Posterior vena cava (tissue), 2 donors: ENCODE data around the gene CCDC85A. TPM values are rescaled to one million over a fixed set of nuclear protein-coding genes. Genes with fewer than 3 reads are reported as not detected.

Experiments
- DNase-seq: peaks from one replicate; pipeline ENCODE4 v3.0.0-alpha.2; 2020; ENCODE audit warnings: low spot score
- intact Hi-C, 2 donors: fragments of 100-400 bp; cut with DNase I; formaldehyde crosslinking; loops; one replicate each; pipeline versions ENCODE4 v1.14.1 to v1.14.2; 2022 to 2023
- total RNA-seq, 2 donors: library from RNA; stranded (reverse); fragmentation: NEBNext Ultra II Directional; extraction: Animal tissue kit (Norgen Biotek cat#: 25700); gene quantifications; one replicate each; pipeline ENCODE4 v1.2.1, GENCODE V29; 2021
- donor health status: DM: yes; HTN: yes; CAD: no.
- donor health status: DM: yes; HTN: yes; CAD: no.

Gene CCDC85A
- total RNA-seq, 2 donors from 2014 or later: 2.8 to 3.1 TPM

DNA sequence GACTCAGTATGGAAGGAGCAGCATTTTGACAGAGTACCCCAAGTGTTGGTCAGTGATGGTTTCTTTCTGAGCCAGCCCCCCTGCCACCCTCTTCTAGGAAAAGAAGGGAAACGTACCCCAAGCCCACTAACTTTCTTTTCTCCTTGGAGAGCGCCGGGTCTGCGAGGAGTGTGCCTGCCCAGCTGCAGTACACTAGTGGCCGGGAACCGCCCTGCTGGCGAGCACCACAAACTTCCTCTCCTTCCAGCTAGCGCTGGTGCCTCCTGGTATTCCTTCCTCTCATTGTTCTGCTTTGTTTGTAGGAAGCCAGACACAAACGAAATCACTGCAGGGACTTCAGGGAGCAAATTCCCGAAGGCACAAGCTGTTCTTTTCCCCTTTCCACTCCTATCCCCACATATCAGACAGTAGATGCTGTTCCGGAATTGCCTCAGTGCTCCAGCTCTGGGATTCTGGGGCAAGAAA is 1.8 kb downstream of the CCDC85A start:
- DNase-seq: no peak
- intact Hi-C loops: loop anchor here in 1 of 2 donors (10.0 kb wide), 1 partner anchor 1329 kb away; no protein-coding TSS in a partner anchor

DNA sequence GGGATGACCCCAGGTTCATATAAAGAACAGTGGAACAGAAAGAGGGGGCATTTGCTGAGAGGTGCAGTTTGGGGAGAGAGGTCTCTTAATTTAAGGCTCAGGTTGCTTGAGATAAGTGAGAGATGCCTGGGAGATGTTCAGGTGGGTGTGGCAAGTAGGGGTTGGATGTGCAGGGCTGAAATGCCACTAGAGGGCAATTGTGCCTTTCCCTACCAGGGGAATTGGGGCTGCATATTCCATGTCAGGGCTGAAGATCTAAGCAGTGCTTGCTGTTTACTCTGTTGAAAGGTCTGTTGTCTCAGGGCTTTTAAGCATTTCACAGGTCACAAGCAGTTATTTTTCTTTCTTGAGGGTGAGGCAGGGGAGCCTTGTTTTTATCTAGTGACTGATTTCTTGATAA is 7.8 kb downstream of the CCDC85A start:
- no peak for DNase-seq
- intact Hi-C loops: no loop called here

GRCh38 chr2:56192664-56193305 is 9.0 kb downstream of the CCDC85A start:
- intact Hi-C loops: no loop called here
- peak; percentile 73 for DNase-seq

GRCh38 chr2:56195563-56195962 is 11.8 kb downstream of the CCDC85A start:
- intact Hi-C loops: no loop called here
- DNase-seq: no peak

DNA sequence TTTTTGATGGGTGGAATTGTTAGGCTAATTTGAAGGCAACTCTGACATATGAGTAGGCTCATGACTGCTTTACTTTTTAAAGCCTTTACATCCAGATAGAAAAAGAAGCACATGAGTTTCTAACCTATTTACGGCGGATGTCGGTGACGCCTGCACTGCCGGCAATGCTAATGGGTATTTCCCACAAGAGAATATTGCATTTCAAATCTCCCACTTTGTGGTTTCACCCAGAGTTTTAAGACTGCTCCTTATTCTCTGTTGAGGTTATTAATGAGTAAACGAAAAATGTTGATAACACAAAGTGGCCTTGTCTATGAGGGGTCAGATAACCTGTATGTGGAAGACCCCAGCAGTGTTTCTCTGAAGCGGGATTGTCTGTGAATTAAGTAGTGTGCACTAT is 14.0 kb downstream of the CCDC85A start:
- intact Hi-C loops: no loop called here

GRCh38 chr2:56198936-56199335 is 15.1 kb downstream of the CCDC85A start:
- DNase-seq: no peak
- intact Hi-C loops: no loop called here

More for the DNA sequence above, 14.0 kb downstream of the CCDC85A start:
- no peak for DNase-seq

DNA sequence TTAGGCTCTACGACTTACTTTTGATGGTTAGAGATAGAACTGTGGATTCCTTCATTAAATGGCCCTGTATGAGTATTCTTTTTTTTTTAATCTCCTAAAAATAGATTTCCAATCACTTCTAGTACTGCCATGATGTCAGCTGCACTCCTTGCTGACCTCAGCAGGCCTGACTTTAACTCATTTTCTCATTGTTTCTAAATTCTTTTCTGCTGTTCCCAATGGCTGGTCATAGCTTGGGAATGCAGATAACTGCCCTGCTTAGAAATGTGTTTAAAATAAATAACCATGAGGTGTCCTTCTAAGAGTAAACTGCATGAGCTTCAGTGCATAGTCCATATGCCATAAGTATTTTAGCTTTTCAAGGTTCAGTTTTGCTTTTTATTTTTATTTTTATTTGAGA is 15.7 kb downstream of the CCDC85A start:
- no peak for DNase-seq
- intact Hi-C loops: no loop called here

DNA sequence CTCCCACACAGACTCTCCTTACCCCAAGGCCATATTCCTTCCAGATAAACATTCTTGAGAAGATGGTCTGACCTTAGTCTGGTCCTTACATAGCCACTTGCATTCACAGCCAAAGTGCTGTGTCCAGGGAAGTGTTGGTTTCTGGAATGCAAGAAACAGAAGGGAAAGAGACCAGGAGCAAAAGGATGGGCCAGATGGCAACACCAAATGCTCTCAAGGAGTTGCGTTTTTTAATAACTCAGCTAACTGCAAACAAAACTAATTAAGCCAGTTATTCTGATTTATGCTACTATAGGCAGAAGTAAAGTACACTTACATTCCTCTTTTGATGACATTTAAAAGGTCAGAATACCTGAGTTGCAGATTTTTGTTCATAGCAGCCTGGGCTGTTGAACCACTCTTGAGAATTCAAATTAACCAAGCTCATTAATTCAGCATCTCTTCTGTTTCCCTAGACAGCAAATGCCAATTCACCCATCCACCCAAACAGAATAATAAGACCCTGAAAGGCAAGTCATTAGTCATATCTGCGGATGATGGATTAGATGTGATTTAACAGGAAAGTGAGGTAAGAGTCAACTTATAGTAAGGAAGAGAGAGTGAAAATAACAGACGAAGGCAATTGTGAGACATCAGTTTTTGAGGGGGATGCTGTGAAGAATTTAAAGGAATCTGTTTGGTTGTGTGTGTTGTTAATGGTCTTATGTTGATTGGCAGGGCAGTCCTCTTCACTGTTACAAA is 18.8 kb downstream of the CCDC85A start:
- no peak for DNase-seq
- intact Hi-C loops: no loop called here

GRCh38 chr2:56204556-56204955 is 20.8 kb downstream of the CCDC85A start:
- intact Hi-C loops: no loop called here

DNA sequence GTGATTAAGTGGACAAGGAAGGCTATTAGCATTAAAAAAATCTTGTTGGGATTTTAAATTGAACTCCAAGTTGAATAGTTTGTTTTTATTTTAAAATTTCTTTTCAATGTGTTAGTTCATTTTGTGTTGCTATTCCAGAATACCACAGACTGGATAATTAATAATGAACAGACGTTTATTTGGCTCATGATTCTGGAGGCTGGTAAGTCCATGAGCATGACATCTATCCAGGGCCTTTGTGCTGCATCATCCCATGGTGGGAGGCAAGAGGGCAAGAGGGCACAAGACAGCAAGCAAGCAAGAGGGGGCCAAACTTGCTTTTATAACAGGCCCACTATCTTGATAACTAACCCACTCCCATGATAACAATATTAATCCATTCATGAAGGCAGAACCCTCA is 22.5 kb downstream of the CCDC85A start:
- DNase-seq: no peak
- intact Hi-C loops: no loop called here

More at GRCh38 chr2:56204556-56204955, 20.8 kb downstream of the CCDC85A start:
- DNase-seq: no peak

GRCh38 chr2:56207760-56208159 is 24.0 kb downstream of the CCDC85A start:
- DNase-seq: no peak
- intact Hi-C loops: no loop called here

DNA sequence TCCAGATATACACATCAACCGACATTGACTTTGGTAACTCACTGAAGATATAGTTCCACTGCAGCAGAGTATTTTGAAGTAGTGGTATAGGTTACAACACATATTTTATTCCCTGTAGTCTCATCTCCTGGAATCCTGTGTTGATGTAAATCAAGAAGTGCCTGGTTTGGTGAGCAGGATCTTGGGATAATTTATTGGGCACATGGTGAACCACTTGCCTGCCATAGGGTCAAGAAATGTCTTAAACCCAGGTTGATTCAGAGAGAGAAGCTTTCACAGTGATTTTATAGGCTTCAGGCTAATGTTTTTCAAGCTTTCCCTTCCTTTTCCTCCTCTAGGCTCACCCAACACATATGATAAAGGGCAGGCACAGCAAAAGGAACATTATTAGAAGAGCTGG is 24.6 kb downstream of the CCDC85A start:
- DNase-seq: no peak
- intact Hi-C loops: no loop called here

DNA sequence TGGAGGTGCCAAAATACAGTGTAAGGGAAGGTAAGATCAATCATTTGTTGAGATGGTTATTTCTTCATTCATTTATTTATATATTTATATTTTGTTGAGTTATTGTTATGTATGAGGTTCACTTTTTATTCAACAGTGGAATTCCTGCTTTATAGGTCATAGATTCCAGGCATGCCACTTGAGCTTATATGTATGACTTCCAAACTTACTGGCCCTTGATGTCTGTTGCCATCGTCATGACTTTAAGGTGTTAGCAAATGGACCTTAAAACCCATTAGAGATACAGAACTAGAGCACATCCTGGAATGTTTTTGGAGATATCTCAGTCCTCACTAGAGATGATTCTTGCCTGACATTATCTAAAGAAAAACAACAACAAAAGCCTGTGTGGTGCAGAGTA is 25.9 kb downstream of the CCDC85A start:
- intact Hi-C loops: no loop called here
- DNase-seq: no peak

- intact Hi-C loops: no loop called here
- DNase-seq: no peak
Observed at GRCh38 chr2:56210291-56210690, 26.5 kb downstream of the CCDC85A start.

- intact Hi-C loops: no loop called here
- no peak for DNase-seq
Observed at GRCh38 chr2:56211048-56211447, 27.3 kb downstream of the CCDC85A start.

- intact Hi-C loops: no loop called here
- DNase-seq: no peak
Observed at GRCh38 chr2:56215911-56216310, 32.1 kb downstream of the CCDC85A start.

GRCh38 chr2:56217106-56217505 is 33.3 kb downstream of the CCDC85A start:
- intact Hi-C loops: no loop called here
- no peak for DNase-seq

- no peak for DNase-seq
- intact Hi-C loops: no loop called here
Observed at GRCh38 chr2:56222481-56222880, 38.7 kb downstream of the CCDC85A start.

GRCh38 chr2:56224316-56224715 is 40.5 kb downstream of the CCDC85A start:
- no peak for DNase-seq
- intact Hi-C loops: no loop called here

DNA sequence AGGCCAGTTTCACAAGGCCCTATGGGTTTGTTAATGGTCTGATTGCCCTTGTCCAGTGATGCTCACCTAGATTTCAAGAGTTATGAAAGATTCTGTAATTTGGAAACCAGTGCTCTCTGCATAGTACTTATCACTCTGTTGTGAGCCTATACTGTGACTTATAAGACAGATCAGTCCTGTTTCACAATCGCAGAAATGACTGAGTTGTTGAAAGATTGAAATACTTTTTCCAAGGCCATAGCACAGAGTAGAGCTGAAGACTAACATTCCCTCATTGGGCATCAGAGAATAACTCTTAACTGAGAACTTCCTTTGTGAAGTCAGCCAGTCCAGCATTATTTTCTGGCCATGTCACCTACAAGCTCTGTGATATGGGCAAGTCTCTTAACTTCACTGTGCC is 44.0 kb downstream of the CCDC85A start:
- intact Hi-C loops: no loop called here
- no peak for DNase-seq
